RCC 7860 (cell line): ENCODE data around the gene ATP2B3.
"Not testable (repeated sequence)": the region's sequence is repeated elsewhere in the genome, so short reads cannot be mapped to it uniquely, and the experiment has no call there.

ENCODE experiments used
- DNase-seq: peaks from one replicate; pipeline ENCODE4 v3.0.0-alpha.2; 2015; ENCODE audit warnings: low spot score
- FAIRE-seq: peaks from 2 replicates; lab custom pipeline; 2012; peaks lifted over from hg19 to GRCh38; lab: Jason Lieb, UNC

Gene ATP2B3

DNA sequence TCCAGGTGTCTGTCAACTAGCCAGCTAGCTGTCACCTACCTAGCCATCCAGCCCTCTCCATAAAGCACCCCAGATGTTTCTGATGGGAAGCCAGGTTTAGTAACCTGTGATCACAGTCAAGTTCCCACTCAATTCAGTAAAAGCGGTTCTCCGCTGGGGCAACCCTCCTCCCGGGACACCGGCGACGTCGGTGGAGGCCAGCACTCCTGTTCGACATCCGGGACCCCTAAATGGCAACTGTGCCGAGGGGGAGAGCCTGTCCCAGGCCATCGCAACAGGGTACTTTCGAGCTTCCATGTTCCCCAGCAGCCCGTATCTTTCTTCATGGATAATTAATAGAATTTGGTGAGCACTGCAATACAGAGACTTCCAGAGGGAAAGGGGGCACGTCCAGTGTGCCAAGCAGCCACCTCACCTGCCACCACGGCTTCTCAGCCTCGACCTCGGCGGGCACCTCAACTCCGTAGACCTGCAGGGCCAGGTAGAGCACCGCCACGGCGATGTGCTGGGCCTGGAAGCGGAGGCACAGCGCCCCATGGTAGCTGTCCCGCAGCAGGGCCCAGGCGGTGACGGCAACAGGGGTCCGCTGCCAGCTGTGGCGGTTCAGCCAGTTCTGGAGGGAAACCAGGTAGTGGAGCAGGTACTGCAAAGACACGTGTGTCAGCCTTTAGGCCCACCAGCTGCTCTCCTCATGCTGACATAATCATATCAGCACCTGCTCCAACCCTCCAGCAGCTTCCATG lies 74.8 kb downstream of the ATP2B3 start:
- FAIRE-seq: no peak

DNA sequence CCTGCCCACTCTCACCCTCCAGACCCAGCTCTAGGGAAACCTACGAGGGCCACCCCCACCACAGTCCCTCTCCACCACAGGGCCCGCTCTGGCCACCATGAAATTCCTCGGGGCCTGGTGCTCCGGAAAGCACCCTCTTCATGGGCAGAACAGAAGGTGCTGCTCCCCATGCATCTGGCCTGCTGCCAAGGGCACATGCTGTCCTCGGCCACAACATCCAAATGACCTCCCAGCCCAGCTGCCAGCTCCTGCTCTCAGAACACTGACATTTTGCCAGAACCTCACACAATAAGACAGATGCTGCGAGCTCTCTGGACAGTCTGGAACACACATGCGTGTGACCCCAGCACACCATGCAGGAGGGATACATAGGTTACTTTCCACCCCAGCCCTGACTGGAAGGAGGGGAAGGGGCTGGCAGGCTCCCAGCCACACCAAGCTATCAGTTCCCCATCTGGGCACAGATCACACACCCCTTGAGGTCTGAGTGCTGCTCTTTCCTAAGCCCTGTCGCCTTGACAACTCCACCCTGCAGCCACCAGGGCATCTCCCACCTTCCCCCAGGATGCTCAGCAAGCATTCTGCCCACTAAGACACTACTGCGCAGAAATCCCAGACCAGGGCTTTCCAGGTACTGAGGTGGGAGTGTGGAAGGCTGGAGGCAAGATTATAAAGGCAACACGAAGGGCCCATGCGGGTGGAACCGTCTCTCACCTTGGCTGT lies 75.7 kb downstream of the ATP2B3 start:
- DNase-seq: no peak
- no peak for FAIRE-seq

More for the DNA sequence above, 74.8 kb downstream of the ATP2B3 start:
- no peak for DNase-seq

DNA sequence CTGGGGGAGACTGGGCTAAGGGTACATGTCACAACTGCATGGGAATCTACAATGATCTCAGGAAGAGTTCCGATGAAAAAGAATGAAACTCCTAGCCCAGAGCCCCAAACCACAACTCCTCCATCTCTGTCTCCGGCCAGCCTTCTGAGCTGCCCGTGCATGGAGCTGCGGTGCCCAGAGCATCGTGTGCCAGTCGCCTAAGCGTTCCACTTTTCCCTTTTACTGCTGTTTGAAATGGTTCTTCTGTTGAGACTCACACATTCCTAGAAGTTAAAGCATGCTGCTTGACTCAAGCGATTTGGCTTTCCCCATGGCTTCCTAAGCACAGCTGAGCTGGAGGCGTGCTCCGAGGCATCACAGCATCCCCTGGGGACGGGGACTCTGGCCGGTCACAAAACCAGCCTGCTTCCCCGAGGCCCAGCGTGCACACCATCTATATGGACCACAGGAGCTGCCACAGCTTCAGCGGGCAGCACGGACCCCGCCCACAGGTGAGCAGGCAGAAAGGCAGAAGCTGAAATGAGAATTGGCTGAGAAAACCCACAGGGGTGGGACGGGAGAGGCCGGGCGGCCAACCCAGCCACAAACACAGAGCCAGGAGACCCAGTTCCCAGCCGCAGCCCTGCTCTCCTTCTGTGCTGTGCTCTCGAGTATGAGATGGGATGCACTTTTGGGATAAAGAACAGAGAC lies 76.5 kb downstream of the ATP2B3 start:
- no peak for FAIRE-seq
- DNase-seq: no peak

DNA sequence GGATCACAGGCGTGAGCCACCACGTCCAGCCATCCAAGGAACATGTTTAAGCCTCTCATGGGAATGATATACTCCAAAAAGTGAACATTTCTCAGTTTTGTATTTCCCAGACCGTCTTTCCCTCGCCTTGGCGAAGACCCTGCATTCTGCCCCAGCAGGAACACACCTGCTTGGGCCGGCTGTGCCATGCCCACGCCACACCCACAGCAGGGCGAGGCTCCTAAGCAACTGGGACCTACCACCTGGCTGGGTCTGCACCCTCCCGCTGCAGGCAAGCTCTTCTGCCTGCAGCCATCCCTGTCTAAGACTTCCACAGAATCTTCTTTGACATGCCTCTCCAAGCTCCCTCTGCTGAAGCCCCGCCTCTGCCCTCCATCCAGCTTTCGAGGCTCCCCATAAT lies 77.9 kb downstream of the ATP2B3 start:
- no peak for FAIRE-seq
- no peak for DNase-seq

DNA sequence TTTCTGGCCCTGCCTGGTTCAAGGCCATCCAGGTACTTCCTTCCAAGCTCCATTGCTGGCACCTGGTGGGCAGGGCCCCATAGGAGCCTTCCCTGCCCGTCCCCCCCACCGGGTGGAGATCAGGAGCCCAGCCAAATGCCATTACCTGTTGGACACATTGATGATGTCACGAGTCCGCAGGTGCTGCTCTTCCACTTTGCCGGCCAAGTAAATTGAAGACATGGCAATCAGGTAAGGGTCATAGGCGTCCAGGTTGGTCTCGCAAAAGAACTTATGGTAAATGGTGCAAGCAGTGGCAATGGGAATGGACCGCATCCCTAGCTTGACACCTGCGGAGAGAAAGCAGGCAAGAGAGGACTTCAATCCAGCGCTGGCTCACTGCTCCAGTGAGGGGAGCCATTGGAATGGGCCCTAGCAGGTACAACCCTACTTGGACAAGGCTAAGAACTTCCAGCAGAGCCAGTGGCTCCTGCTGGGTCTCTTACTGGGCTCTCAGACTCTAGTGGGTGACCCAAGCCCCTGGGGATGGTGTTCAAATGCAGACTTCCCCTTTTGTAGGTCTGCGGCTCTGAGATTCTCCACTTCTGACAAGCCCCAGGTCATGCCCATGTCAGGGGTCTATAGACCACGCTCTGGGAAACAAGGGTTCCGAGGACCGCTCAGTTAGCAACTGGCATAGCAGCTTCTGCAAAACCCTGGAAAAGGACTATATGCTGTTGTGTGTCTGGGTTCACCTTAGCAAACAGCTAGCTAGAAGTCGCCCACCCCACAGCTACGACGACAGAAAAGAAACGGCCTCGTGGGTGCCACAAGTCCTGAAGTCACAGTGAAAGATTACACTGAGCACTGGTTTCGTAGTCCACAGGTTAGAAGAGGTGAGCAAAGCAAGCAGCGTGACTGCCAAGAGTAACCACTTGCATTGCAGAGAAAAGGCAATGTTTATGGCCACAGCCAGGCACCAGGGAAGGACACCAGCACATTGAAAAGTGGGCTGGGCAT lies 78.7 kb downstream of the ATP2B3 start:
- no peak for FAIRE-seq
- DNase-seq: no peak

DNA sequence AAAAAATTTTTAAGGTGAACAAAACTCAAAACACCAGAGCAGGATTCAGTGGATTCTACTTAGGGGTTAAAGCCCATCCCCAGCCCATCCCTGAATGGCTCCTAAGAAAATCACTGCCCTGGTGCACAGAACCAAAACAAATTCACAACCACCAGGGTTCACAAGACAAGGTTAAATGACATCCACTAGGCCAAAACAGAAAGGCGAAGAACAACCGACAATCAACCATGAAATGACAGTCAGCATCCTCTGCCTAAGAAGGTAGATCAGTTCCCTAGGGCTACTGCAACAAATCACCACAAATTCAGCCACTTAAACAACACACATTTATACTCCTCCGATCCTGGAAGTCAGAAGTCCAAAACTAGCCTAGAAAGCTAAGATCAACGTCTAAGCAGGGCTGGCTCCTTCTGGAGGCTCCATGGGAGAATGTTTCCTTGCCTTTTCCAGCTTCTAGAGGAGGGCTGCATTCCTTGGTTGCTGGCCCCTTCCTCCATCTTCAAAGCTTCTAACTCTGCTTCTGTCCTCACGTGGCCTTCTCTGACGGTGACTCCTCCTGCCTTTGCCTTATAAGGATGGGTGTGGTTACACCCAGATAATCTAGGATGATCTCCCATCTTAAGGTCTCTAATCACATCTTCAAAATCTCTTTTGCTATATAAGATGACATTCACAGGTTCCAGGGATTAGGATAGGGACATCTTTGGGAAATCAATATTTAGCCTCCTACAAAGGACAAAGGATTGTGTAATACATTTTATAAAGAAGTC lies 79.7 kb downstream of the ATP2B3 start:
- FAIRE-seq (no peak), DNase-seq (no peak)

DNA sequence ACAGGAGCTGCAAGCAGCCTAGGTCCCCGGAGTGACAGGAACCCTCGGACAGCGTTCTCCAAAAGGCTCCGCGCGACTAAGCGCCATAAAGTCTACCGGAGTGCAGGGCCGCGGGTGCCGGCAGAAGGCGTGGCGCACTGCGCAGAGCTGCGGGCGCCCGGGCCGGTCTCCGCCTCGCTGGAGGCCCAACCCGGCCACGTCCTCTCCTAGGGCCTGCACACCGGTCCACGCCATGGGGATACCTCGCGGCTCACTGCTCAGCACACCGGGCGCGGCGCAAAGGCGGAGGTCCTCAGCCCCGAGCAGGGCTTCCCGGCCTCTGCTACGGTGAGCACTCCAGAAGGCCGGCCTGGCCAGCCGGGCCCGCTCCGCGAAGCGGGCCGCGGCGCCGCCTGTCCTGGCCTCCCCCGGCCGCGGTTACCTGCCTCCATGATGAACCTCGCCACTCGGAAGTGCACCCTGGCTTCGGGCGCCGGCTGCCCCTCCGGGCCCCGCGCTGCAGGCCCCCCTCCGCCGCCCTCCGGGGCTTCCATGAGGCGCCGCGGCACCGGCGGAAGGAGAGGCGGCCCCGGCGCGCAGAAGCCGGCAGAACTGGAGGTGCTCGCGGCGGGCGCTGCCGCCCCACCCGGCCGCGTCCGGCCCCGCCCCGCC lies 81.2 kb downstream of the ATP2B3 start, which contains the start of gene CCNQ:
Gene CCNQ (minus strand): TSS at position 599 of the 651 bp plus-strand sequence. CDS start 66 bp downstream, at position 533.
- no peak for FAIRE-seq
- no peak for DNase-seq

DNA sequence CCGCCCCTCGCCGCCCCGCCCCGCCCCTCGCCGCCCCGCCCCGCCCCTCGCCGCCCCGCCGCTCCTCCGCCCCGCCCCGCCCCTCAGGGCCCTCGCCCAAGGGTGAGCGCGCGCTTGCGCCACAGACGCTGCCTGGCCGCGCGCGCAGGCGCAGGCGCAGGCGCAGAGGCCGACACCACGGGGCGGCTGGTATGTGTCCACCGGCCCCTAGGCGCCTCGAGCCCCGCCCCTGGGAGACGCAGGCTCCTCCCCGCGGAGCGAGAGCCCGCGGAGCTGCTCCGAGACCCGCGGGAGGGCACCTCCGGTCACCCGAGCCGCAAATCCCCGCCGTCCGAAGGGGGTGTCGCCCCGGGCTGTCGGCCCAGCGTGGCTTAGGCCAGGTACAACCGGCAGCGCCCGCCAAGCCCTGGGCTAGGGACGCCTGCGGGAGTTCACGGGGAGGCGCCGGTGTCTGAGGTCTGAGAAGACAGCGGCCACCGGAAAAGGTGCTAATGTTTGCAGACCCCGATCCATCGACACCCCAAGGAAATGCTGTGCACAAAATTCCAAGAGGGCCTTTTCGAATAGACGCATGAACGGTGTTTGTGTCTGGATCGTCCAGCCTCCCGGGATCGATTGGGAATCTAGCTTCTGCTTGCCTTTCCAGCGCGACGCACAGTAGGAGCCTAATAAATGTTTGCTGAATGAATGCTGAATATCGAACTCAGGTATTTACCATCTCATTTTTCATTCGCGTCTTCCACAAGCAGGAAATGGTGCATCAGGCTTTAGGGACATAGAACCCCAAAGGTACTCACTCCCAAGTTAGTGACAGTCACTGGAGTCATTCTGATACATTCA lies 82.0 kb downstream of the ATP2B3 start:
- DNase-seq: peak; percentile 76
- FAIRE-seq: no peak

DNA sequence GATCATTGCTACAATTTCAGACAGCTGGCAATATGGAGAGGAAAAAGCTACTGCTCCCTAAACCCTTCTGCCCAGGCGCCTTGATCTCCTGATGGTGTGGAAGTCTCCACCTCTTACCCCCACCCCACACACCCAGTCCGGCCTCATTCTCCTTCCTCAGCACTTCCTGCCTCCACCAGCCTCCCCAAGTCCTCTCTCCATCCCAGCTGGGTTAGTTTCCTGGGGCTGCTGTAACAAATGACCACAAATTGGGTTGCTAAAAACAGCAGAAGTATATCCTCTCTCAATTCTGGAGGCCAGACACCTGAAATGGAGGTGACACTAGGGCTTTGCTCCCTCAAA lies 82.6 kb downstream of the ATP2B3 start:
- FAIRE-seq: no peak
- DNase-seq: no peak

DNA sequence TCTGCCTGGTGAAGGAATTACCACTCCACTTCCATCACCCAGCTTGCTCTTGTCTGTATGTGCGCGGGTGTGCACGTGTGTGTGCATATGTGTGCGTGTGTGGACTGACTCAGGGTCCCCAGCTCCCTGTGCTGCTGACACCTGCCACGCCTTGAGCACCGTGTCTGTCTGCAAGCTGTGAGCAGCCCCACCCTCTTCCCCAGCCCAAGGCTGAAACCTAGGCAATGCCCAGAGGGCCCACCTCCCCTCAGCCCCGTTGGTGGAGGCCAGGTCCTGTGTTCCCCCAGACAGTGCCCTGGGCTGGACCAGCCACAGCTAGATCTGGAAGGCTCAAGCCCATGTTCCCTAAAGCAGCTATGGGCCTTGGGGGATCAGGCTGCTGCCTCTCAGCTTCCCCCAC lies 83.5 kb downstream of the ATP2B3 start:
- DNase-seq (no peak), FAIRE-seq (no peak)

DNA sequence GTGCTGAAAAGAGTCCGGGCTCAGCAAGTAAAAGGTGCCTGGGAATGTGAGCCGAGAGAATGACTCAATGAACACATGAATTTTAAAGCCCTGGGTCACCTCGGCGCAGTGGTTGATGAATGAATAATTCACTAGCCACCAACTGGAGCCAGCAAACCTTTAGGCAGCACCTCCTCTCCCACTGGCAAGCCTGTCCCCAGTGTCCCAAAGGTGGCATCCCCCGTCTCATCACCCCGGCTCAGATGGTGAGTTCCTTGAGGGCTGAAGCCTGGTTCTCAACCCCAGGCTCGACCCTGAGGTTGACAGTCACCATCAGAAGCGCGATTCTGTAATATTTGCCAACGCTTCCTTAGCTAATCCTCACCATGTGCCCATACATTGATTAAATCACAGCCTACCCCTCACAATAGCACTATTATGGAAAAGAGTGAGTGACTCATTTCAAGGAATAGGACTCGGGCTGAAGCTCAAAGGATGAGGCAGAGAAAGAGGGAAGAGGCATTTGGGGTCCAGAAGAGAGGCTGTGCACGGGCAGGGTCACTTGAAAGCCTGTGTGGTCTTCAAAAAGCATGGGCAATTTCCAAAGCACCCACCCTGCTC lies 84.2 kb downstream of the ATP2B3 start:
- FAIRE-seq: no peak
- DNase-seq: no peak

DNA sequence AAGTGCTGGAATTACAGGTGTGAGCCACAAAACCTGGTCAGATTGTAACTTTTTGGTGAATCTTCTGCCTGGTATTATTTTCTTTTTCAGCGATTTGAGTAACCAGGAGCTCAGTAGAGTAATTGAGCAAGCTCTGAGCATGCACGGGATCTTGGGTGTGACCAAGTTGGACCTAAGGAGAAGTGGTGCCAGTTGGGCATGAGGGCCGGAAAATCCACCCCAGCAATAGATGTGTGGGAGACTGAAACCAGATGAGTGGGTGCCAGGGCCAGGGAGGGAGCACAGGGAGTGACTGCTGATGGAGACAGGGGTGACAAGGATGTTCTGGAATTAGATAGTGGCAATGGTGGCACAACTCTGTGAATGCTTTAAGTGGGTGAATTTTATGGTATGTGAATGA lies 85.2 kb downstream of the ATP2B3 start:
- FAIRE-seq: no peak
- DNase-seq: no peak

DNA sequence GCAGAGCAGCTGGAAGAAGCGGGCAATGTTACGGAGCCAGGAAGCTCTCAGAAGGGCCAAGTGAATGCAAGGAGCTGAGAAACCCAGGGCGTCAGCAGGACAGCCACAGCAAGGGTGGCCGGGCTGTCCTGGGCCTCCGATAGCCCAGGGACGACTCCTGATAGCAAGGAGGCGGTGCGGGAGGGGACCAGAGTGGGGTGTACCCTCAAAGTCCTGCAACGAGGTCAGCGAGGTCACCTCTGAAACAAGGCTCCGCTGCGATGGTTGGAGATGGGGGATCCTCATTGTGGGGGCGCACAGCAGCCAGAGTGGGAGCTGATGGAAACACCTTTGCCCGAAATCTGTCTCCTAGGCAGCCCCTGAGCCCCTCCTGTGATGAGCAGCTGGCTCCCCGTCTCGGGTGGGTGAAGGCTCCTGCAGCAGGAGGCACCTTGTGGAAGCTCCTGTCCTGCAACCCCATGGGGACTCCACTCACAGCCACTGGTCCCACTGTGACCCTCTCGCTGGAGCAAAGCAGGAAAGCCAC lies 85.8 kb downstream of the ATP2B3 start:
- no peak for FAIRE-seq
- no peak for DNase-seq

DNA sequence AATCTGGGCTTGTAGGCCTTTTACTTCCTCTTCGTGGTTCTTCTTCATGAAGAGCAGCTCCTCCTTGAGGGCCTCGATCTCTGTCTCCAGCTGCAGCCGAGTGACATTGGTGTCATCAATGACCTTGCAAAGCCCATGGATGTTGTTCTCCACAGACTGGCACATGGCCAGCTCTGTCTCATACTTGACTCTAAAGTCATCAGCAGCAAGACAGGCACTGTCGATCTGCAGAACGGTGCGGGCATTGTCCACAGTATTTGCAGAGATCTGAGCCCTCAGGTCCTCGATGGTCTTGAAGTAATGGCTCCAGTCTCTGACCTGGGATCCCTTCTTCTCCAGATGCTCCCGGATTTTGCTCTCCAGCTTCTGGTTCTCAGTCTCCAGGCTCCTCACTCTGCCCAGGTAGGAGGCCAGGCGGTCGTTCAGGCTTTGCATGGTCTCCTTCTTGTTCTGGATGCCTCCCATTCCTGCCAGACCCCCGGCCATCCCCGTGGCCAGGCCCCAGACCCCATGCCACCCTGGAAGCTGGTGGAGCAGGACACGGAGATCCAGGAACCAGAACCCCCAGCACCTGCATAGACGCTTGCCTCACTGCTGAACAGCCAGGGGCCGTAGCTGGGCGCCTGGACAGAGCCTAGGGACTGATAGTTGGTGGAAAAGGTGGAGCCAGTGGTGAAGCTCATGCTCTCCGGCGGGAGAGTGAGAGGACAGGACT lies 87.4 kb downstream of the ATP2B3 start:
- not testable (repeated sequence) for FAIRE-seq, DNase-seq

DNA sequence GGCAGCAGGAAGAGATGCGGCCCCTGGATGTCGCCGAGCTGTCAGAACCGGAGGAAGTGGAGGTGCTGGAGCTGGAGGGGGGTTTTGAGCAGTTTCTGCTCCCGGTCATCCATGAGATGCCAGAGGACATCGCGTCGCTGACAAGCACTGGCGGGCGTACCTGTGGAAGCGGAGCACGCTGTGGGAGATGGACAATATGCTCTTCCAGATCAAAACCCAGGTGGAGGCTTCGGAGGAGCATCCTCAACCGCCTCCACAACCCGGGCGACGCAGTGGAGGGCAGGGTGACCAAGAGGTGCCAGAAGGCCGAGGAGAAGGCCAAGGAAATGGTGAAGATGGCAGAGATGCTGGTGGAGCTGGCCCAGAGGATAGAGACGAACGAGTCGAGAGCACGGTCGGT lies 89.1 kb downstream of the ATP2B3 start:
- no peak for FAIRE-seq

DNA sequence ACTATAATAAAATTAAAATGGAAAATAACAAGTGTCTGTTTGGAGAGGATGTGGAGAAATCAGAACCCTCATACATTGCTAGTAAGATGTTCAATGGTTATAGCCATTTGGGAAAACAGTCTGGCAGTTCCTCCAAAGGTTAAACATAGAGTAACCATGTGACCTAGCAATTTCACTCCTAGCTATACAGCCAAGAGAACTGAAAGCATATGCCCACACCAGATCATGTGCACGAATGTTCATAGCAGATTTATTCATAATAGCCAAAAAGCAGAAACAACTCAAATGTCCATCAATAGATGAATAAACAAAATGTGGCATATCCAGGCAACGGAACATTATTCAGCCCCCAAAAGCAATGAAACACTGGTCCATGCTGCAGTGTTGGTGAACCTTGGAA lies 90.9 kb downstream of the ATP2B3 start:
- DNase-seq (no peak), FAIRE-seq (no peak)

More for the DNA sequence above, 89.1 kb downstream of the ATP2B3 start:
- DNase-seq: no peak

DNA sequence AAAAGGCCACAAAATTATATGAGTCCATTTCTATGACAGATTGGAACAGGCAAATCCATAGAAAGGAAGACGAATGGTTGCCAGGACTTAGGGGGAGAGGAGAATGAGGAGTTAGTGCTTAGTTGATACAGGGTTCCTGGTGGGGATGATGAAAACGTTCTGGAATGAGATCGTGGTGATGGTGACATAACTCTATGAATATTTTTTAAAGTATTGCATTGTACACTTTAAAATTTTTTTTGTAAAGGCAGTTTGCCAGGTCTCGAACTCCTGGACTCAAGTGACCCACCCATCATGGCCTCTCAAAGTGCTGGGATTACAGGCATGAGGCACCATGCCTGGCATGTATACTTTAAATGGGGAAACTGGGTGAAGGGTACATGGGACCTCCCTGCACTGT lies 91.4 kb downstream of the ATP2B3 start:
- no peak for DNase-seq
- FAIRE-seq: no peak
